Neural cell (in vitro differentiated cells): ENCODE data around the gene PIK3R4. TPM values are rescaled to one million over a fixed set of nuclear protein-coding genes. Genes with fewer than 3 reads are reported as not detected.

Experiments
- H2AFZ ChIP-seq: fragments of 200-600, 300-800 bp; sonication (generic), shearing (Covaris generic); 2 replicates; pipeline ENCODE4 v1.6.0; 2014; ENCODE audit warnings: low read depth, mild to moderate bottlenecking, antibody characterized with exemption, low read length, moderate library complexity
- H3F3A ChIP-seq: fragments of 200-600 bp; shearing (Covaris generic); 2 replicates; pipeline ENCODE4 v1.6.1; 2016; ENCODE audit warnings: mild to moderate bottlenecking, moderate library complexity, mixed read lengths, antibody characterized with exemption, low read length; ENCODE audit not compliant: insufficient read depth, poor library complexity, severe bottlenecking
- H3K27ac ChIP-seq: fragments of 200-600, 300-800 bp; sonication (generic), shearing (Covaris generic); 2 replicates; pipeline ENCODE4 v1.5.1; 2014; ENCODE audit warnings: mild to moderate bottlenecking, low read length, moderate library complexity
- H3K27me3 ChIP-seq: fragments of 300-800, 200-600 bp; sonication (generic), shearing (Covaris generic); 2 replicates; pipeline ENCODE4 v1.6.0; 2014; ENCODE audit warnings: mild to moderate bottlenecking, low read depth, low read length, moderate library complexity; ENCODE audit not compliant: insufficient read depth
- H3K36me3 ChIP-seq: fragments of 300-800, 200-600 bp; sonication (generic), shearing (Covaris generic); 2 replicates; pipeline ENCODE4 v1.5.1; 2014; ENCODE audit warnings: mild to moderate bottlenecking, antibody characterized with exemption, low read length, moderate library complexity; ENCODE audit not compliant: insufficient read depth
- H3K4me2 ChIP-seq: fragments of 300-800, 200-600 bp; sonication (generic), shearing (Covaris generic); 2 replicates; pipeline ENCODE4 v1.6.0; 2014; ENCODE audit warnings: mild to moderate bottlenecking, low read length
- H3K4me3 ChIP-seq: fragments of 300-800, 200-600 bp; sonication (generic), shearing (Covaris generic); 2 replicates; pipeline ENCODE4 v1.5.1; 2014; ENCODE audit warnings: mild to moderate bottlenecking, low read length, moderate library complexity
- H3K79me2 ChIP-seq: fragments of 200-600 bp; shearing (Covaris generic); replicated peaks from 2 replicates; pipeline ENCODE4 v1.6.0; 2014; ENCODE audit warnings: mild to moderate bottlenecking, low read length, moderate library complexity; ENCODE audit not compliant: insufficient read depth
- H3K9ac ChIP-seq: fragments of 300-800, 200-600 bp; sonication (generic), shearing (Covaris generic); 2 replicates; pipeline ENCODE4 v1.6.1; 2016; ENCODE audit warnings: mild to moderate bottlenecking, low read length, mixed read lengths
- H3K9me2 ChIP-seq: fragments of 200-600 bp; shearing (Covaris generic); 2 replicates; pipeline ENCODE4 v1.6.1; 2016; ENCODE audit warnings: mild to moderate bottlenecking, low read length, mixed read lengths; ENCODE audit not compliant: insufficient read depth
- H3K9me3 ChIP-seq: fragments of 200-600, 300-800 bp; sonication (generic), shearing (Covaris generic); 2 replicates; pipeline ENCODE4 v1.6.1; 2016; ENCODE audit warnings: mild to moderate bottlenecking, mixed run types, low read length, moderate library complexity, mixed read lengths
- H4K20me1 ChIP-seq: fragments of 200-600 bp; shearing (Covaris generic); 2 replicates; pipeline ENCODE4 v1.6.1; 2016; ENCODE audit warnings: mild to moderate bottlenecking, mixed run types; ENCODE audit not compliant: insufficient read depth
- CTCF ChIP-seq: fragments of 450-650 bp; IDR thresholded peaks from 2 replicates; pipeline ENCODE4 v1.5.1; 2014; ENCODE audit warnings: antibody characterized with exemption, mild to moderate bottlenecking, moderate library complexity; ENCODE audit not compliant: poor library complexity, severe bottlenecking
- EP300 ChIP-seq: fragments of 450-650 bp; conservative IDR thresholded peaks from 2 replicates; pipeline ENCODE4 v1.6.1; 2014; ENCODE audit warnings: antibody characterized with exemption, mild to moderate bottlenecking, moderate library complexity; ENCODE audit not compliant: poor library complexity, severe bottlenecking
- EZH2 ChIP-seq: fragments of 200-600, 300-800 bp; shearing (Covaris generic), sonication (generic); IDR thresholded peaks from 2 replicates; pipeline ENCODE4 v1.6.1; 2014; ENCODE audit warnings: antibody characterized with exemption, low read length, borderline replicate concordance, mild to moderate bottlenecking; ENCODE audit not compliant: insufficient read depth, poor library complexity, severe bottlenecking
- MXI1 ChIP-seq: fragments of 450-650 bp; conservative IDR thresholded peaks from 2 replicates; pipeline ENCODE4 v1.6.1; 2014; ENCODE audit warnings: antibody characterized with exemption, mild to moderate bottlenecking; ENCODE audit not compliant: poor library complexity, severe bottlenecking
- POLR2AphosphoS5 ChIP-seq: IDR thresholded peaks from 2 replicates; pipeline ENCODE4 v1.6.1; 2012
- RAD21 ChIP-seq: fragments of 450-650 bp; conservative IDR thresholded peaks from 2 replicates; pipeline ENCODE4 v1.6.1; 2014; ENCODE audit warnings: antibody characterized with exemption, mild to moderate bottlenecking, moderate library complexity
- REST ChIP-seq: IDR thresholded peaks from 2 replicates; pipeline ENCODE4 v1.6.1; 2012; ENCODE audit warnings: borderline replicate concordance
- SMC3 ChIP-seq: fragments of 450-650 bp; conservative IDR thresholded peaks from 2 replicates; pipeline ENCODE4 v1.6.1; 2014; ENCODE audit warnings: antibody characterized with exemption, mild to moderate bottlenecking, moderate library complexity; ENCODE audit not compliant: poor library complexity
- TAF1 ChIP-seq: IDR thresholded peaks from 2 replicates; pipeline ENCODE4 v1.6.1; 2012; ENCODE audit warnings: low read depth
- polyA minus RNA-seq: library from RNA; depleted of rRNA, polyadenylated mRNA; stranded (reverse); fragments of >200 nt; gene quantifications from 2 replicates; pipeline ENCODE4 v1.2.3, GENCODE V29; 2014
- polyA plus RNA-seq: library from polyadenylated mRNA; depleted of rRNA; stranded (reverse); fragments of >200 nt; gene quantifications from 2 replicates; pipeline ENCODE4 v1.2.3, GENCODE V29; 2014

Gene PIK3R4
- polyA plus RNA-seq: 15.7 and 18.3 TPM in 2 replicates
- 40.9 and 44.8 TPM in 2 replicates for polyA minus RNA-seq

- Histone ChIP-seq H3K79me2 (peaks cover 36% of the 10 kb centered on the region), H3K4me2 (peak within 1 kb of the TSS; percentile 90), H3K27ac (peak within 1 kb of the TSS; percentile 80), H3K9me3 (no peaks in the 10 kb centered on the region), H3K9ac (peak within 1 kb of the TSS; percentile 80), H3K27me3 (no peaks in the 10 kb centered on the region), H3K36me3 (no peaks in the 10 kb centered on the region), H3K4me3 (peak within 1 kb of the TSS; percentile 74), H3F3A (no peaks in the 10 kb centered on the region), H2AFZ (peak within 1 kb of the TSS; percentile 85), H3K9me2 (no peaks in the 10 kb centered on the region), H4K20me1 (no peaks in the 10 kb centered on the region)
- TF ChIP-seq CTCF: no peak
- peak; percentile 37 for TF ChIP-seq RAD21
- TF ChIP-seq EP300: peak; percentile 57
- TF ChIP-seq EZH2: no peak
- TF ChIP-seq POLR2AphosphoS5: peak; percentile 94
- TF ChIP-seq TAF1: peak; percentile 79
- peak; percentile 74 for TF ChIP-seq REST
- peak; percentile 69 for TF ChIP-seq MXI1
- TF ChIP-seq SMC3: no peak
These were observed at the start of gene PIK3R4 for GRCh38 chr3:130746246-130747039. TSS of gene PIK3R4 (minus strand) at chr3:130746829. CDS start at chr3:130745218, 1,611 bp downstream.

GRCh38 chr3:130795396-130795795, 48.8 kb upstream of the PIK3R4 start:
- no peak overlapping the region for H2AFZ ChIP-seq
- H3F3A ChIP-seq: no peaks in the 10 kb centered on the region
- H3K4me3 ChIP-seq: no peak overlapping the region
- no peak for TF ChIP-seq EZH2
- TF ChIP-seq CTCF: no peak
- TF ChIP-seq POLR2AphosphoS5: no peak
- TF ChIP-seq RAD21: no peak
- no peak for TF ChIP-seq SMC3
- TF ChIP-seq REST: no peak
- TF ChIP-seq TAF1: no peak
- no peak for TF ChIP-seq MXI1
- no peak for TF ChIP-seq EP300
- no peaks in the 10 kb centered on the region for H3K9me2 ChIP-seq
- H3K36me3 ChIP-seq: no peaks in the 10 kb centered on the region
- no peak overlapping the region for H3K4me2 ChIP-seq
- H3K9ac ChIP-seq: no peak overlapping the region
- H4K20me1 ChIP-seq: no peaks in the 10 kb centered on the region
- H3K27me3 ChIP-seq: no peaks in the 10 kb centered on the region
- no peaks in the 10 kb centered on the region for H3K79me2 ChIP-seq
- H3K9me3 ChIP-seq: no peaks in the 10 kb centered on the region
- no peak overlapping the region for H3K27ac ChIP-seq
